ENCODE measurements around the gene FOXI1.

The FOXI1 gene

GRCh38 chr5:170095646-170096045, 10.1 kb upstream of the FOXI1 start:
- no peak overlapping the region for H3K4me3 ChIP-seq (ENCODE audit: low read depth, low read length)
- H3K27me3 ChIP-seq (replicated peaks) = no peaks in the 10 kb centered on the region
- no peak for TF ChIP-seq CTCF (IDR thresholded peaks at IDR 0.05; ENCODE audit: low read depth, low read length, missing control alignments)
- DNase-seq = no peak
- H3K27ac ChIP-seq = no peak overlapping the region
- no peaks in the 10 kb centered on the region for H3K36me3 ChIP-seq (replicated peaks)
- in situ Hi-C loops (cut with HindIII; ENCODE audit: low pct_ligation_motif_present, low sequenced_read_pairs) = no loop called here

GRCh38 chr5:170097934-170098333, 7.8 kb upstream of the FOXI1 start:
- DNase-seq = no peak
- no peak overlapping the region for H3K27ac ChIP-seq
- in situ Hi-C loops (cut with HindIII; ENCODE audit: low pct_ligation_motif_present, low sequenced_read_pairs) = no loop called here
- TF ChIP-seq CTCF (IDR thresholded peaks at IDR 0.05; ENCODE audit: low read depth, low read length, missing control alignments) = no peak
- no peaks in the 10 kb centered on the region for H3K36me3 ChIP-seq (replicated peaks)
- H3K27me3 ChIP-seq (replicated peaks) = no peaks in the 10 kb centered on the region
- H3K4me3 ChIP-seq (ENCODE audit: low read depth, low read length) = no peak overlapping the region

- in situ Hi-C loops (cut with HindIII; ENCODE audit: low pct_ligation_motif_present, low sequenced_read_pairs) = no loop called here
- H3K36me3 ChIP-seq (replicated peaks) = no peaks in the 10 kb centered on the region
- no peak overlapping the region for H3K4me3 ChIP-seq (ENCODE audit: low read depth, low read length)
- no peak overlapping the region for H3K27ac ChIP-seq
- H3K27me3 ChIP-seq (replicated peaks) = no peaks in the 10 kb centered on the region
- DNase-seq = peak; percentile 81
- TF ChIP-seq CTCF (IDR thresholded peaks at IDR 0.05; ENCODE audit: low read depth, low read length, missing control alignments) = peak; percentile 81
Observed at GRCh38 chr5:170100066-170100943, 5.4 kb upstream of the FOXI1 start.

- H3K4me3 ChIP-seq (ENCODE audit: low read depth, low read length) = no peak overlapping the region
- no peaks in the 10 kb centered on the region for H3K27me3 ChIP-seq (replicated peaks)
- in situ Hi-C loops (cut with HindIII; ENCODE audit: low pct_ligation_motif_present, low sequenced_read_pairs) = no loop called here
- DNase-seq = no peak
- TF ChIP-seq CTCF (IDR thresholded peaks at IDR 0.05; ENCODE audit: low read depth, low read length, missing control alignments) = no peak
- H3K36me3 ChIP-seq (replicated peaks) = no peaks in the 10 kb centered on the region
- no peak overlapping the region for H3K27ac ChIP-seq
Observed at GRCh38 chr5:170103447-170103846, 2.2 kb upstream of the FOXI1 start.

- in situ Hi-C loops (cut with HindIII; ENCODE audit: low pct_ligation_motif_present, low sequenced_read_pairs) = no loop called here
- no peak overlapping the region for H3K4me3 ChIP-seq (ENCODE audit: low read depth, low read length)
- H3K36me3 ChIP-seq (replicated peaks) = no peaks in the 10 kb centered on the region
- H3K27ac ChIP-seq = no peak overlapping the region
- no peaks in the 10 kb centered on the region for H3K27me3 ChIP-seq (replicated peaks)
- TF ChIP-seq CTCF (IDR thresholded peaks at IDR 0.05; ENCODE audit: low read depth, low read length, missing control alignments) = no peak
- no peak for DNase-seq
Observed at GRCh38 chr5:170104299-170104698, 1.4 kb upstream of the FOXI1 start.

- H3K27ac ChIP-seq = no peak overlapping the region
- in situ Hi-C loops (cut with HindIII; ENCODE audit: low pct_ligation_motif_present, low sequenced_read_pairs) = no loop called here
- no peaks in the 10 kb centered on the region for H3K36me3 ChIP-seq (replicated peaks)
- no peak for DNase-seq
- H3K27me3 ChIP-seq (replicated peaks) = no peaks in the 10 kb centered on the region
- TF ChIP-seq CTCF (IDR thresholded peaks at IDR 0.05; ENCODE audit: low read depth, low read length, missing control alignments) = no peak
- no peak overlapping the region for H3K4me3 ChIP-seq (ENCODE audit: low read depth, low read length)
Observed at GRCh38 chr5:170104710-170105109, 987 bp upstream of the FOXI1 start.
